Measurements from ENCODE around the gene BICD1.

Gene BICD1

DNA sequence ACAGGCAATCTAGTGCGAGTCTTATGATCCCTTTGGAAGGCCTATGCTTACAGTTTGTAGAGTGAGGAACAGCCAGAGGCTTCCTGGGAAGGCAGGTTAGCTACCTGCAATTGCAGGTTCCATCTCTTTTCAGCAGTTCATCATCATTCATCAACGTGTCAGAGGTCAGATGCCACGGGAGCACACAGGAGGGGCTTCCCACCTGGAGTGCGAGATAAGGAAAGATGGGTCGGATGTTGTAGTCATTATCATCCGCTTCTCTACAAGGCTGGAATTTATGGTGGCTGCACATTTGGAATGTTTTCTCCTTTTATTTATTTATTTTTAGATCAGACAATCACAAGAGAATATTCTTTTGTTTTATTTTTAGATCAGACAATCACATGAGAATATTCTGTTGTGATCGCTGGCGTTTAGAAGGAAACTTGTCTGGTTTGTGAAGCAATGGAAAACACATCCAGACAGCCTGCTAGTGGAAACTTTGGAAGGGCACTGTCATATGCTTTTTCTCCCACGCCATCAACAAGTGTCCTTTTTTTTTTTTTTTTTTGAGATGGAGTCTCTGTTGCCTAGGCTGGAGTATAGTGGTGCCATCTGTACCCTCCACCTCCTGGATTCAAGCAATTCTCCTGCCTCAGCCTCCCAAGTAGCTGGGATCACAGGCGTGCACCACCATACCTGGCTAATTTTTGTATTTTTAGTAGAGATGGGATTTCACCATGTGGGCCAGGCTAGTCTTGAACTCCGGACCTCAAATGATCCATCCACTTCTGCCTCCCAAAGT lies 1.9 kb upstream of the BICD1 start:
- no peak for DNase-seq

DNA sequence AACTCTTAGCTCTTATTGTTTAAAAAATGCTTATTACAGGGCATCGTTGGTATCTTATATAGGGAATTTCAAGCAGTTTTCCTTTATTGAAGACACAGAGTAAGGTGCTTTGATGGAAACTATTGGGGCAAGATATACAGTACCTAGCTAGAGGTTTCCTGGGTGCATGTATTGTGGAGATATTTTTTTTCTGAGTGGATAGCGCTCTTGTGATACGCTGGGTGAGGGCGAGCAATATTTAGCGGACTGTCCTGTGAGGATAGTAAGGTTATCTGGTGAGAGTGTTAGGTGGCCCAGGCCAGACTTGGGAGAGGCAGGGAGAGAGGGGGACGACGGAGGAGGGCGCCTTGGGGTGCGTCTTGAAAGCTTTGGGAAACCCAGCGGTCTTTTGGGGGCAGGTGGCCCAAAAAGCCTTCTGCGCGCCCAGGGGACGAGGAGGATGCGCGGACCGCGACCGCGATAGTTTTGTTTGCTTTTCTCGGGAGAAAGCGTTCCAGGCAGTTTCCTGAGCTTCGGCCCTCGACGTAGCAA lies 596 bp upstream of the BICD1 start:
- no peak for DNase-seq

DNA sequence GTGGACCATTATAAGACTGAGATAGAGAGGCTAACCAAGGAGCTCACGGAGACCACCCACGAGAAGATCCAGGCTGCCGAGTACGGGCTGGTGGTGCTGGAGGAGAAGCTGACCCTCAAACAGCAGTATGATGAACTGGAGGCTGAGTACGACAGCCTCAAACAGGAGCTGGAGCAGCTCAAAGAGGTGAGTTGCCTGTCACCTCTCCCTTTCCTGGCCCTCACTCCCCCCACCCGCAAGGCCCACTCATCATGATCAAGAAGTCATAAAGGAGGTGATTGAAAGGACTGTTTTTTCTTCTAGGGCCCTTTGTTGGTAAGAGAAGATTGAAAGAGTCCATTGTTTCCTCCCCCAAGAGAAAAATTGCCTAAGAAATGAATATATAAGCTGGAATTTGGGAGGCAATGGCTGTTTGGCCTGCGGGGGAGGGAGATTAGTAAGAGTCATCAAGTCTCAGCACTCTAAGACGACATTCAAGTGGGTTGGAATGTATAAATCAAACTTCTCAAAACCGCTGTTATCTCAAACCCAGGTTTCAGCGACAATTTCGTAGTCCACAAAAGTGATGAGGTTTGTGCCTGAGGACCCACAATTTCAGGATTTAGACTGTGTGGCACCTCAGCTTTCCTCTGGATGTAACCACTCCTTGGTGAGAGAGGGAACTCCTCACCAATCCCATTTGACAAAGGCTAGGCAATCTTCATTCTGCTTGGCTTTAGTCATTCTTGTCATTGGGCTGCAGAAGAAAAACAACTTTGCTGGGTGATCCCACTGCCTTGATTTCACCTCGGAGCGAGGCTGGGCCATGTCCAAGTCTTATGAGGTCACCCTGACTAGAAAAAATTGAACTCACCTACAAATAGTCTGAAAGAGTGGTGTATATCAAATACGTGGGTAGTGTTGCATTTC lies 966 bp downstream of the BICD1 start:
- DNase-seq, result no peak

DNA sequence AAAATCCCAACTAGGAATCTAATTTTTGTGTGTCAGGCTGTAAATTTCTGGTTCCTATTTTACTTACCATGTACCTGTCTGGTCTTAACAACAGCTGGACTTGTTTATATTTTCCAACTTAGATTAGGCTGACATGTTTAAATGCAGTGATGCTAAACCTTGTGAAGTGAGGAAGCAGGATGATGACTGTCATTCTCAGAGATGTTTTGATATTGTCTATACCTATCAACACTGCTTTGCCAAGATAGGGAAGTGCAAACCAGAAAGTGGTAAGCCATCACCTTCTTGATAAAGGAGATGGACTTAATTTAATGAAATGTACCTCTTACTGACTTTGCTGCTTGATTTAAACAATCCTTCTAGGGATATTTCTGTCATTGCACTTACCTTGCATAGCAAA lies 2.1 kb downstream of the BICD1 start:
- DNase-seq, result no peak

DNA sequence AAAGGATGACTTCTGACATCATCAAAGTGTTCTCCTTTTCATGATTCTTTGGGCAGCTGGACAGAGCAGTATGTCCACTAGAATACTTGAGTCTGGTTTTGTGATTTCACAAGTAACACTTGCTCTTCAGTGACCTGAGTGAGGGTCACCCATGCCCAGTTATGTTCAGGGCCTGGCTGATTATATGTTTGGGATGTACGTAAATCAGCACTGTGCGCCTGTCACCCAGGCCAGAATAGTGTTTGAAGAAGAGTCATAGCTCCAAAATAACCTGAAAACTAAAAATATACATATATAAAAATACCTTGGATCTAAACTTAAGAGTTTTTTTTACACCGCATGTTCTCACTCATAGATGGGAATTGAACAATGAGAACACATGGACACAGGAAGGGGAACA lies 3.8 kb downstream of the BICD1 start:
- DNase-seq, result no peak

DNA sequence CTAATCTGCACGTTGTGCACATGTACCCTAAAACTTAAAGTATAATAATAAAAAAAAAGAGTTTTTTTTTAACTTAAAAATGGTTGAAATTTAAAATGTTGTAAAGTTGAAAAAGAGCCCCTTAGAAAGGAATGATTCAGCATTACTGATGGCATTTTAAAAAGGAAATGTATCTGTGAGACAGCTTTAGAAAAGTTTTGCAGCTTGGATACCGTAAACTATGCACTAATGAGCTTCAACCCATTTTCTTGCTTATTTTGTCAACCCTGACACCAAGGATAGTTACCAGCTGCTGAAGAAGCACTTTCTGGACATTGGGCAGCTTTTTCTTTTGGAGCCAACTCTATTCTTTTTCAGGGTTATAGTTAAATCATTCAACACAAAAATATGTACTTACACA lies 4.3 kb downstream of the BICD1 start:
- no peak for DNase-seq

DNA sequence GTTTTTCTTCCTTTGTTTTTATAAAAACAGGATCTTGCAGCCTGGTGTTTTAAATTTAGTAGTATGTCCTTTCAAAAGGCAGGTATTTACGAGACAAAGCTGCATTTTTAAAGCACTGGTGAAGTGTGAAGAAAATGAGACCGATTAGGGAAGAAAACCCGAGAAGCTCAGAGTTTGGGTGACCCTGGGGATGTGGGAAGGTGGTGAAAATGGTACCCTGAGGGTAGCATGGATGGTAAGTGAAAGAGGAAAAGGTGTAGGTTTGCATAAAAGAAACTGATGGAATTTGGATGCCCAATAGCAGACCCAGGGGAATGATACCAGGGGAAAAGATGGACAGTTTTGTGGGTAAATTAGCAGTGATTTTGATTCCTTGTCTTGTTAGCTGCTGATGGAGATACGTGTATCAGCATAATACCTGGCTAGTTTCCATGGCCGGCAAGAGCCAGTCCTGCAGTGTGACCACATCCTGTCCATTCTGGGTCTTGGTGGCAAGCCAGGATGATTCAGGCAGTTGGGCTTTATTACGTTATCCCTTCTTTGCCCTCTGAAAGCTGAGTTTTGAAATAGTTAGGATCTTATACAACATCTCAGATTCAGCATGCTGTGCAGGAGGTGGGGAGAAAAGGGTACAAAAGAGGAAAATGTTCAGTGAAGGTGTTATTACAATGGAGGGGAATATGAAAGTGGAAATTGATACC lies 8.9 kb downstream of the BICD1 start:
- DNase-seq, result no peak

DNA sequence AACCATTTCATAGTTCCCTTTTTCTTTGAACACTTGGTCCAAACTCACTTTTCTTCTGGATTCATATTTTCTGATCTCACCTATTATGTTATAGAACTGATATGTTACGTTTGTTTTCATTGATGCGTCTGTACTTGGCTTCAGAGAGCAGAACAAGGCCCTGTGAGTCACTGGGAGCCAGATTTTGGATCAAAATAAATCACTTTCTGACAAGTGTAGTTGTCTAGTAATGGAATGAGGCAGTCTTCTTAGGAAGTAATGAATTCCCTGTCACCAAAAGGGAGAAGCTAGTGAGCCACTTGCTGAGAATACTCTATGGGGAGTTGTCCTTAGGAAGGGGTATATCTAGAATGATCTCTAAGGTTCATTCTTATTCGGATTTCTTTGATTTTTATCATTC lies 10.2 kb downstream of the BICD1 start:
- DNase-seq, result no peak

DNA sequence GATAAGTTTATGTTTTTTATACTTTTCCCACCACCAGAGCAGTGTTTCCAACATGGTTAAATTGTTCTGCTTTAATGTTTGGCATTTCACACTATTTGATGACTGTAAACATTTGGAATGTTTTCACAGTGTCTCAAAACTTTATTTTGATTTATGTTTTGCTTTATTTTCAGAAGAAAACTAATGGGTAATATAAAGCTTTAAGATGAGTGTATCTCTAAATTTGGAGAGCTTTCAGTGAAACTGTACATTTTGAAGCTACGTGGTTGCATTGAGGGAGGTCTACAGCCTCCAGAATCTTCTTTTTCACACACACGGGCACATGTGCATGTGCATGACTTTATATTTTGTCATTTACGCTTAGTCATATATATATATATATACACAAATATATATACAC lies 10.7 kb downstream of the BICD1 start:
- no peak for DNase-seq

DNA sequence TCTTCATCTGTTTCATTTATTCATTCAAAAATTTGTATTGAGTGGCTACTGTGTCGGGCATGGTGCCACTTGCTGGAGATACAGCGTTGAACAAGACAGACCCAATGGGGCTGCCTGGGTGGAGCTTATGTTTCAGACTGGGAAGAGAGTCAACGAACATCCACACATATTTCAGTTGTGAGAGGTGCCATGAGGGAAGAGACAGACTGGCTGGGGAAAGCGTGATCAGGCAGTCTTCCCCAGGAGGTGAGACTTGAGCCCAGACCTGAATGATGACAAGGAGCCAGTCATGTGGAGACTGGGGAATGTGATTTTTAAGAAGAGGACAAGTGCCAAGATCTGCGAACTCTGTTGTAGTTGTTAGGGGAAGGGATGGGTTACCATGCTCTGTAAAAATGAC lies 12.2 kb downstream of the BICD1 start:
- no peak for DNase-seq

DNA sequence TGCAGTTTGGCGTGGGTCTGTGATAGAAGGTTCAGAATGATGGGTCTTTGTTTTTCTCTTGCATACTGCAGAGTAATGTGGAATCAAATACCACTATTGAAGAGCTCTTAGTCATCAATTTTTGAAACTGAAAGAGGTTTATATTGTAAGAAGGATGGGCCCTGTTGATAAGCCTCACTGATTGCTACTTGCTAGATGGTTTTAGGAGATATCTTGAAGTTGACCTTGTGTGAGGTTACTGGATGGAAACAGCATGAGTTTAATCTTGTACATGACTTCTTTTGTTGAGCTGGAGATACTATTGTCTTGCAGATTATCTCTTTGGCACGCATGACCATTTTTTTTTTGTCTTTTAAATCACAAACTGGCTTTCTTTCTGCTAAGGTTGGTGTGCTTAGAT lies 13.8 kb downstream of the BICD1 start:
- no peak for DNase-seq

DNA sequence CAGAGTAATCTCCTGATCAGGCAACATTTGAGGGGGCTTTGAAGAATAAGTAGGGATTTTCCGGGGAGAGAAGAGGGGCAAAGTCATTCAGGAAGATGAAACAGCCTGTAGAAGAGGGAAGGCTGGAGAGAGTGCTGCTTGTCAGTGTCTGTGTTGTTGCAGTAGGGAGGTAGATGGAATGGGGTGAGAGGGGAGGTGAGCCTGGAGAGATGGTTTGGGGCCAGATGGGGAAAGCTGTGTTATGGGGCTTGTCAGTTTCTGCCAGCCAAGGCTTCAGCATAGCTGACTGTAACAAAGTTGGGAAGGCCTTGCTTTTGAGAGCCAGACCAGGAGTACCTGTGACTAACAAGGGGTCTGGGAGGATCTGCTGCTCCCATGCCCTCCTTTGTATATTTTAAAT lies 18.0 kb downstream of the BICD1 start:
- no peak for DNase-seq

DNA sequence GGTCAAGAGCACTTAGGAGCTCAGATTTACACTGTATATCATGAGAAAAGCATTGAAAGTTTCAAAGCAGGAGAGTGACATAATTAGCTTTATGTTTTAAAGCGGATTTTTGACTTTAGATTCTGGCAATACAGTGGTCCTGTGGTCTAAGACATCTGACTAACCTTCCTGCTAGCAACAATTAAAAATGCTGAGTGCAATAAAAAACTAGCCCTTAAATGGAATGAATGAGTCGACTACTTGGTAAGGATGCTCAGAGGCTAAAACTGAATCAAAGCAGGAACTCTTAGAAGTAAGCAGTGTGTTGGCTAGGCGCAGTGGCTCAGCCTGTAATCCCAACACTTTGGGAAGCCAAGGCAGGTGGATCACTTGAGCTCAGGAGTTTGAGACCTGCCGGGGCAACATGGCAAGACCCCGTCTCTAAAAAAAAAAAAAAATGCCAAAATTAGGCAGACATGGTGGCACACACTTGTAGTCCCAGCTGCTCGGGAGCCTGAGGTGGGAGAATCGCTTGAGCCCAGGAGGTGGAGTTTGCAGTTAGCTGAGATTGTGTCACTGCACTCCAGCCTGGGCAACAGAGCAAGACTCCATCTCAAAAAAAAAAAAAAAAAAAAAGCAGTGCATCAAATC lies 18.9 kb downstream of the BICD1 start:
- no peak for DNase-seq

DNA sequence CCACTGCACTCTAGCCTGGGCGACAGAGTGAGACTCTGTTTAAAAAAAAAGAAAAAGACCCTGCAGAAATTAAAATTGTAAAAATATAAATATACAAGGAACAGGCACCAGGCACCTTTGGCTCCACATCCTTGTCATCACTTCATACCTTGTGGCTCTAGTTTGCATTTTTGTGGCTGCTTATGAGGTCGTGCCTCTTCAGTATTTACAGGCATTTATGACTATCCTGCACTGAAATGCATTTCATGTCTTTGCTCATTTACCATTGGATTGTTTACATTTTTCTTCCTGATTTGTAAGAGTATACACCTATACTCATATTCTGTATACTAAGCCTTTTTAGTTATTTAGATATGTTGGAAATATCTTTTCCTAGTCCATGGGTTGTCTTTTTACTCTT lies 20.1 kb downstream of the BICD1 start:
- DNase-seq, result no peak

DNA sequence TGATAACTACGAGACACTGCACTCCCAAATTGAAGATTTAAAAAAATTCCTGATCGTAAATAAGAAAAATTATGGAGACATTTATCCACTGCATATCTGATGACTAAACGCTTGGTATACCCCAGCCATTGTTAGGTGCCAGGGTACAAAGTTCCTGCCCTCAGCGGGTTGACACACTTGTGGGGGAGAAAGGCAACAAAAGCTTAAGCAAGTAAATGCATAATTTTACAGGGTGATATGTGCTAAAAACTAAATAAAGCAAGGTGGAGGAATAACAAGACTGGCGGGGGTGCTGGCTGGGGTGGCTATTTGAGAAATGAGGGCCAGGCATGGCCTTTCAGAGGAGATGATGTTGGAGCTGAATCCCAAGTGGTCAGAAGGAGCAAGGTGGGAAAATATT lies 25.0 kb downstream of the BICD1 start:
- DNase-seq, result no peak

DNA sequence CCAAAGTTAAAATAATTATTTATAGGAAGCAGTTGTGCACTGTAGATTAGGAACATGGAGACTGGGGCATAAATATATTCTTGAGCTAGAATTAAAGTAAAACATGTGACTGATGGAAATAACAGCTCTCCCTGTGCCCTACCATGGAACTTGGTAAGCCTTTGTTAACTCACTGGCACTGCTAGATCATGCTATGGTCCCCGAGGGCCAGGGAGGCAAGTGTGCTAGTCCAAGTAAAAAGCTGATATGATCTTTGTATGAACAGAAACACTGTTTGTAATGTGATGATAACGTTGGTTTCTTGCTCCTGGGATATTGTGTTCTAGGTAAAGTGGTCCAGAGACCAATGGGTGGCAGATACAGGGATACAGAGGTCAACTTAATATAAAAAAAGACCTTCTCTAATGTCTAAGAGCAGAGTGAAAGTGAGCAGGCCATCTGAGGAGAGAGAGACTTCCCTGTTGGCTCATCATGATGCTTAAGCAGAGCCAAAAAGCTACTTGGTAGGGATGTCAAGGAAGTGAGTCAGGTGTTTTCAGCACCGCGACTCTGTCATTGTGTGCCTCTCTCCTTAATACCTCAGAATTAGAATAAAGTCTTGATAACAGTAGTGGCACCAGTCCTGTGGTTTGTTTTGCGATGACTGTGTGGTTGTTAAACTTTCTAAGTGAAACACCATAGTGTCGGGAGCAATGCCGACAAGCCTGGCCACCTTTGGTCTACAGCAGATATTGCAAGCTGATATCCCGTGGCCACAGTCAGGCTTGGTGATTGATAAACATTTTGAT lies 27.6 kb downstream of the BICD1 start:
- DNase-seq, result no peak

DNA sequence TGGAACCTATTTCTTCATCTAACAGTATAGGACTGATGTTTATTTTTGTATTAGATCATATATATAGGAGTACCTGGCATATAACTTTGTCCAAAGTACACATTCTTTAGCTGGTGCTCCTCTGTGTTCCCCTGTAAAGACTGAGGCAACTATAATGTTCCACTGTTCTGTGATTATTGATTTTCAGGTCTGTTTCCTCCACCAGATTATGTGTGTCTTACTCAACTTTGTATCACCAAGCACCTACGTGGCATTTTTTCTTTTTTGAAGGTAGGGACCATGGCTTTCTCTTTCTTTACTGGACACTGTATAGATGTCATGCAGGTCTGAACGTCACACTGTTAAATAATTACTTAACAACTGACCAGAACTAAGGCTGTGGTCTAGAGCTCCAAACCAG lies 29.3 kb downstream of the BICD1 start:
- DNase-seq, result no peak

DNA sequence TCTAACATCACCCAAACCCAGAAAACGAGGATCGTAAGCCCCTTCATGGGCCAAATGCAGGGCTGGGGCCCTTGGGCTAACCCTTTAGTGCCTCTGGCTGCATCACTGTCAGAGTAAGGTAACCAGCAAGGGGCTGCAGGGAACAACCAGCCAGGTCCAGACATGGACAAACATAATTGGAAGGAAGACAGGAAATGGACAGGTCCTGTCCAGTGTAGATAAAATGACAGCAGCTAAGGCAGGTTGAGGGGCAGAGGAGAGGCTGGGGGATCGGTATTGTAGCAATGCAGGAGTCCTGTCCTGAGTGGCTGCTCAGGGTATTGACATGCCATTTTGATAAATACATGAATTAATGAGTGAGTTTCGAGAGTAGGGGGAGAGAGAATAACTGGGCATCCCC lies 29.8 kb downstream of the BICD1 start:
- no peak for DNase-seq

DNA sequence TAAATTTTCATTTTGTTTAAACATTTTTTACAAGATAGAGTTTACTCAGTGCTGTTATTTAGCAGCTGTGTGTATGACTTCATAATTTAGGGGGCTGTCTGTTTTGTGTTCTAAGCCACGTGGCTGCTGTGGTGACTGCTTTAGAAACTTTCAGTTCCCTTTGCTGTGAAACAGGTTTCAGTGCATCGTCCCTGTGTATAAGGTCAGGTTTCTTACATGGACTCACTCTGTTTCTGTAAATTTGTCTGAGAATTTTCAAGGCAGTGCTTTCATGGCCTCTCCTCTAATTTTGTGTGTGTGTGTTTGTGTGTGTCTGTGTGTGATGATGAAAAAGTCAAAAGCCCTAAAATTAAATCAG lies 32.4 kb downstream of the BICD1 start:
- no peak for DNase-seq

DNA sequence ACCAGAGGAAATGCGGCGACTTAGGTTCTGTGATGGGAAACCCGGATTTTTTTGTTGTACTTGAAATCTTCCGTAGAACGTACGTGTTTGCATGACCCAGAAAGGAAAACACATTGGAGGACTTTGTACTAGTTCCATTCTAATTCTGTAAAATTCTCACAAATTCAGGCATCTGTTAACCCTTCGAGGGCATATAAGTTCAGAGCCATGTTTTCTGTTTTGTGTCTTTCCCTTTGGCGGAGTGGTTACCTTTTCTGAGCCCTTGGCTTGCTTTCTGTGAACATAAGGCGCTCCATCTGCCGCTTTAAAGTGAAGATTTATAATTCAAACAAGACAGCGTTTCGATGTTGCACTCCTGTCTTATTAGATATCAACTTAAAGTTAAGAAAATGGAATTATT lies 34.2 kb downstream of the BICD1 start:
- DNase-seq, result no peak

DNA sequence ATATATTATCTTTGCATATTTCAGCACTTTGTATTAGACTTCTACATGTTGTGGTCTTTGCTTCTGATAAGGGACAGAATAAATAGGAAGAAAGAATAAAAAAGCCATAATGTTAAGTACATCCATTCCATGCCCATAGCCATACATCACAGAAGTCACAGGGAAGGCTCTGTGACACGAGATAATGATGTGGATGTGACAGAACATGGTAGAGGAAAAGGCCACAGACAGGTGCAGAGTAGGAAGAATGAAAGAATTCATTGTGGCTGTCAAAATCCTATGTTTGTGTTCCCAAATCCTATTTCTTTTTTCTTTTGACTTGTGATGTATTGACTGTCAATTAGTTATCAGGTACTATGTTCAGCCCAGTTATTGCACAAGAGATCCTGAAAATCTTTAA lies 38.4 kb downstream of the BICD1 start:
- DNase-seq, result no peak

All from NCI-H2107 (cell line).